Stomach (tissue), 9 donors: ENCODE results near the gene SH3GL1. TPM values are rescaled to one million over a fixed set of nuclear protein-coding genes. Genes with fewer than 3 reads are reported as not detected.
A peak's percentile ranks its signal among the peaks of the same experiment; 100 is the strongest.

ENCODE experiments used
- DNase-seq, 2 donors: peaks; one replicate each; pipeline versions ENCODE4 v3.0.0 to v3.0.0-alpha.2; 2013 to 2019
- H3K27ac ChIP-seq, 5 donors: fragments of 200-600 bp in 4 of 5; sonication (generic) in 4 of 5; one replicate each; pipeline ENCODE4 v1.5.1; 2013 to 2019; ENCODE audit warnings: mild to moderate bottlenecking in 1 of 5, moderate library complexity in 1 of 5
- H3K27me3 ChIP-seq, 3 donors: fragments of 200-600 bp; sonication (generic); one replicate each; pipeline ENCODE4 v1.5.1; 2017 to 2019; ENCODE audit warnings: mixed run types in 1 of 3
- H3K36me3 ChIP-seq, 4 donors: fragments of 200-600 bp; sonication (generic); 1 replicate in 3 of 4; 2 replicates in 1 of 4; pipeline ENCODE4 v1.5.1; 2016 to 2019
- H3K4me1 ChIP-seq, 4 donors: fragments of 200-600 bp; sonication (generic); one replicate each; pipeline ENCODE4 v1.5.1; 2016 to 2019
- H3K4me3 ChIP-seq, 4 donors: fragments of 200-600 bp; sonication (generic) in 3 of 4; one replicate each; pipeline ENCODE4 v1.5.1; 2016 to 2019; ENCODE audit warnings: mild to moderate bottlenecking in 1 of 4
- H3K9me3 ChIP-seq, 4 donors: fragments of 200-600 bp; sonication (generic); one replicate each; pipeline ENCODE4 v1.5.1; 2016 to 2019
- EP300 ChIP-seq: sonication (generic); formaldehyde crosslinking; IDR thresholded peaks from one replicate; pipeline ENCODE4 v1.6.1; 2017; ENCODE audit warnings: antibody characterized with exemption
- POLR2A ChIP-seq, 4 donors: fragments of 450-650 bp; IDR thresholded peaks; one replicate each; pipeline ENCODE4 v1.6.1; 2016; ENCODE audit warnings: antibody characterized with exemption in 4 of 4, control low read depth in 2 of 4, mild to moderate bottlenecking in 1 of 4, moderate library complexity in 1 of 4
- POLR2AphosphoS5 ChIP-seq, 3 donors: sonication (generic); formaldehyde crosslinking; IDR thresholded peaks; one replicate each; pipeline ENCODE4 v1.6.1; 2016; ENCODE audit warnings: antibody characterized with exemption in 3 of 3
- WGBS, 5 donors: extraction: QIAGEN DNeasy Blood & Tissue Kit in 3 of 5; methylation state at CpG; one replicate each; pipeline versions ENCODE4 v1.1.5 to v1.1.7; 2013 to 2018; 5-methylcytosine and 5-hydroxymethylcytosine counted together
- intact Hi-C: fragments of 100-400 bp; cut with DNase I; formaldehyde crosslinking; loops from one replicate; pipeline ENCODE4 v1.15.1; 2023; ENCODE audit warnings: low total_unique reads
- polyA plus RNA-seq, 3 donors: library from polyadenylated mRNA; stranded (reverse); fragments of 200-250 nt; gene quantifications; one replicate each; pipeline ENCODE4 v1.2.3, GENCODE V29; 2013
- total RNA-seq, 5 donors: library from RNA; depleted of rRNA; stranded (reverse); fragments of >200 nt; gene quantifications; one replicate each; pipeline versions ENCODE4 v1.1.0 to v1.2.3, GENCODE V29; 2014 to 2016
- TF ChIP-seq, protein P1 (sequence below), 7 experiments: fragments of 450-650 bp in 4 of 7; fragments of 200-600 bp in 3 of 7; sonication (generic) in 3 of 7; IDR thresholded peaks; one replicate each; pipeline ENCODE4 v1.5.1; 2016 to 2019; ENCODE audit warnings: antibody characterized with exemption in 7 of 7, control low read depth in 2 of 7, mild to moderate bottlenecking in 1 of 7
- donor health status: healthy with polysubstance abuse.
- donor health status: Bipolar disorder and iron deficiency.
- donor health status: healthy.

SH3GL1 gene
- total and polyA plus RNA-seq, 8 donors = 14.8 to 111 (median 36.9) TPM

DNA sequence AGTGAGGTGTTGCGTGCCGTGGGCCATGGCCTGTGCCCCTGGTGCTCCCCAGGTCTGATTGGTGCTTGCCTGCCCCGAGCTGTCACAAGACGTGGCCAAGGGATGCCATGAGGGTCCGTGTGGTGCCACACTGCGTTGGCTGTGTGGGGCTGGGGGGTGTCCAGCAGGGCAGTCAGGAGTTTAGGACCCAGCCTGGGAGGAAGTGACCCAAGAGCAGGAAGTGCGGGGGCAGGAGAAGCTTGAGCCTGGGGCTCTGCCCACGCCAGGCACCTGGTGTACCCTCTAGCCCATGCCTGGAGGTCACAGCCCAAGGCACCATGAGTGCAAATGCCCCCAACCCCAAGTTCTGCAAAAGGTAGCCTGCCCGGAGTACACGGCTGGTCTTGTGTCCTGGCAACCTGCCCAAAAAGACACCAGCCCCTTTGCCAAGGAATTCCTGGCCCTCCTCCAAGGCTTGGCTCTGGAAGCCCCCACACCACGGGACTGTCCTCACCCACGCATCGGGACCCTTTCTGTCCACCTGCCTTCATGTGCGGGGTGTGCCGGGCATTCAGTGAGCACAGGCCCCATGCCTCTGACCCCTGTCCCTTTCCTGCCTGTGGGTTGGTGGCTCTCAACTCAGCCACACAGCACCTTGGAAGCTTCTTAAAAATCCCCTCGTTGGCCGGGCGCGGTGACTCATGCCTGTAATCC lies 32.1 kb downstream of the SH3GL1 start:
- peak overlapping the region in 2 of 4 donors; percentile 16 to 38 for H3K4me3 ChIP-seq
- WGBS, 5 donors = 49 to 60% (median 56%) methylated on average over 17 to 19 of the region's 19 CpGs
- no peaks in the 10 kb centered on the region for H3K27me3 ChIP-seq
- H3K4me1 ChIP-seq = peaks cover 34 to 61% (median 57%) of the 10 kb centered on the region in 4 donors
- DNase-seq = peak in 1 of 2 donors; percentile 63
- TF ChIP-seq, protein P1, sequence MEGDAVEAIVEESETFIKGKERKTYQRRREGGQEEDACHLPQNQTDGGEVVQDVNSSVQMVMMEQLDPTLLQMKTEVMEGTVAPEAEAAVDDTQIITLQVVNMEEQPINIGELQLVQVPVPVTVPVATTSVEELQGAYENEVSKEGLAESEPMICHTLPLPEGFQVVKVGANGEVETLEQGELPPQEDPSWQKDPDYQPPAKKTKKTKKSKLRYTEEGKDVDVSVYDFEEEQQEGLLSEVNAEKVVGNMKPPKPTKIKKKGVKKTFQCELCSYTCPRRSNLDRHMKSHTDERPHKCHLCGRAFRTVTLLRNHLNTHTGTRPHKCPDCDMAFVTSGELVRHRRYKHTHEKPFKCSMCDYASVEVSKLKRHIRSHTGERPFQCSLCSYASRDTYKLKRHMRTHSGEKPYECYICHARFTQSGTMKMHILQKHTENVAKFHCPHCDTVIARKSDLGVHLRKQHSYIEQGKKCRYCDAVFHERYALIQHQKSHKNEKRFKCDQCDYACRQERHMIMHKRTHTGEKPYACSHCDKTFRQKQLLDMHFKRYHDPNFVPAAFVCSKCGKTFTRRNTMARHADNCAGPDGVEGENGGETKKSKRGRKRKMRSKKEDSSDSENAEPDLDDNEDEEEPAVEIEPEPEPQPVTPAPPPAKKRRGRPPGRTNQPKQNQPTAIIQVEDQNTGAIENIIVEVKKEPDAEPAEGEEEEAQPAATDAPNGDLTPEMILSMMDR (IDR thresholded peaks at IDR 0.05) = no peak
- TF ChIP-seq POLR2A (IDR thresholded peaks at IDR 0.05) (no peak), POLR2AphosphoS5 (IDR thresholded peaks at IDR 0.05) (no peak), EP300 (no peak)
- H3K36me3 ChIP-seq = peaks cover 28 to 41% (median 38%) of the 10 kb centered on the region in 4 donors
- intact Hi-C loops = no loop called here
- peak overlapping the region; percentile 42 to 89 (median 82) for H3K27ac ChIP-seq
- no peaks in the 10 kb centered on the region for H3K9me3 ChIP-seq

DNA sequence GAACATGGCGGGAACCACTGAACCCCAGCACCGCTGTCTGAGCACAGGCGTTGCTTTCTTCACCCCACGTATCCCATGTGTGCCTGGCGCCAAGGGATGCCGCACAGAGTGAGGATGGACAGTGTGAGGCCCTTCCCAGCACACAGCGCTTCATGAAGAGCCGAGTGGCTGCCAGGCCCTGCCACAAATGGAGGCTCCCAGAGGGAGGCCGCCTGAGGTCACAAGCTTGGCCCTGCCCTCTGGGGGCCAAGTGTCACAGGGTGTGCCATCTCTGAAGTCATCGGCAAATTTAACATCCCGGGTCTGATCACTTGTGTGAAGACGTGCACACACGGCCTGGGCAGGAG lies 32.6 kb downstream of the SH3GL1 start:
- intact Hi-C loops = no loop called here
- no peaks in the 10 kb centered on the region for H3K27me3 ChIP-seq
- peak in 1 of 2 donors; percentile 13 for DNase-seq
- WGBS, 5 donors = 78 to 92% (median 86%) methylated on average over 7 to 13 of the region's 13 CpGs
- no peak for TF ChIP-seq POLR2A (IDR thresholded peaks at IDR 0.05)
- no peak for TF ChIP-seq EP300
- TF ChIP-seq, protein P1 (IDR thresholded peaks at IDR 0.05) = no peak
- no peak for TF ChIP-seq POLR2AphosphoS5 (IDR thresholded peaks at IDR 0.05)
- H3K4me1 ChIP-seq = peaks cover 31 to 56% (median 52%) of the 10 kb centered on the region in 4 donors
- H3K9me3 ChIP-seq = no peaks in the 10 kb centered on the region
- H3K36me3 ChIP-seq = peaks cover 33 to 46% (median 44%) of the 10 kb centered on the region in 4 donors
- peak overlapping the region in 3 of 5 donors; percentile 82 to 89 (median 83) for H3K27ac ChIP-seq
- no peak overlapping the region for H3K4me3 ChIP-seq

GRCh38 chr19:4367336-4367723 lies 33.0 kb downstream of the SH3GL1 start:
- Histone ChIP-seq H3K4me3 (no peak overlapping the region), H3K36me3 (peaks cover 38 to 51% (median 48%) of the 10 kb centered on the region in 4 donors), H3K27ac (no peak overlapping the region), H3K4me1 (peaks cover 31 to 51% (median 48%) of the 10 kb centered on the region in 4 donors), H3K27me3 (no peaks in the 10 kb centered on the region), H3K9me3 (no peaks in the 10 kb centered on the region)
- 89 to 95% (median 94%) methylated on average over 10 of the region's 10 CpGs for WGBS, 5 donors
- intact Hi-C loops = no loop called here
- no peak for DNase-seq
- TF ChIP-seq EP300 (no peak), POLR2AphosphoS5 (IDR thresholded peaks at IDR 0.05) (no peak), POLR2A (IDR thresholded peaks at IDR 0.05) (no peak)
- TF ChIP-seq, protein P1 (IDR thresholded peaks at IDR 0.05) = no peak

DNA sequence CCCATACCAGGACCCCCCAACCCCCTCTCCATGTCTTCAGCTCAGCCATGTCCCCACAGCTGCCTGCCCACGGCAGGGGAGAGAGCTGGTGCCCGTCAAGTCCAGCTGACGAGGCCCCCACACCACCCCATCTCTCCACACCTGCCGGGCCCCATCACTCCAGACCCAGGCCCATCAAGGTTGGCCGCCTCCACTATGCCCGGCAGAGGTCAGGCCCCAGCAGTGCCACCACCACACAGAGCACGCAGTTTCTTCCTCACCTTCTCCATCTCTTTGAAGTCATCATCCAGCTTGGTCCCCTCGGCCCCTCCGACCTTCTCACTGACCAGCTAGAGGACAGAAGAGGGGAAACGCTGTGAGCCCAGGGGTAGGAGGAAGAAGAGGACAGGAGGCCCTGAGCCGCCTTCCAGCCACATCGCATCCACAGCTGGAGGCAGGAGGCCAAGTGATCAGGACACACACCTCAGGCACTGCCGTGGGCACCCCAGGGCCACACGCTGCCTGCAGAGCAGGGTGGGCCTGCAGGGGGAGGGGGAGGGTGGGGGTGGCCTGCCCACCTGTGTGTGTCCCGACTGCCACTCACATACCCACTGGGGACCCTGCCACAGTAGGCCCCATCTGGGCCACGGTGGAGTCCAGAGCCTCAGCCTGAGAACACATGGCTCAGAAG lies 33.5 kb downstream of the SH3GL1 start:
- peak in 1 of 2 donors; percentile 9 for DNase-seq
- Histone ChIP-seq H3K4me1 (peaks cover 31 to 48% (median 43%) of the 10 kb centered on the region in 4 donors), H3K36me3 (peaks cover 43 to 56% (median 53%) of the 10 kb centered on the region in 4 donors), H3K27ac (no peak overlapping the region), H3K4me3 (no peak overlapping the region), H3K9me3 (no peaks in the 10 kb centered on the region), H3K27me3 (no peaks in the 10 kb centered on the region)
- intact Hi-C loops = no loop called here
- WGBS, 5 donors = 87 to 93% (median 90%) methylated on average over 10 to 16 of the region's 16 CpGs
- TF ChIP-seq POLR2A (IDR thresholded peaks at IDR 0.05) (no peak), POLR2AphosphoS5 (IDR thresholded peaks at IDR 0.05) (no peak), EP300 (no peak)
- TF ChIP-seq, protein P1 (IDR thresholded peaks at IDR 0.05) = no peak
